ENCODE results near the gene IKBIP.

- no peak for TF ChIP-seq CTCF (IDR thresholded peaks at IDR 0.05)
- TF ChIP-seq EZH2 (IDR thresholded peaks at IDR 0.05; ENCODE audit: borderline replicate concordance, insufficient read depth, low read depth, low read length, poor library complexity, severe bottlenecking): no peak
Measured at GRCh38 chr12:98594050-98594835, 50.3 kb downstream of the IKBIP start.

Measured in B cell (primary cell).